Esophagus muscularis mucosa (tissue), 3 donors: ENCODE measurements around the gene TTYH1.

ENCODE experiments used
- CTCF ChIP-seq, 3 experiments: fragments of 200-600 bp in 2 of 3; fragments of 450-650 bp in 1 of 3; sonication (generic) in 2 of 3; IDR thresholded peaks; one replicate each; pipeline ENCODE4 v1.5.1; 2017 to 2019; ENCODE audit warnings: antibody characterized with exemption in 3 of 3, mild to moderate bottlenecking in 2 of 3, moderate library complexity in 1 of 3
- POLR2A ChIP-seq: fragments of 450-650 bp; IDR thresholded peaks from one replicate; pipeline ENCODE4 v1.6.1; 2017; ENCODE audit warnings: antibody characterized with exemption, moderate library complexity, mild to moderate bottlenecking, low read depth
- POLR2AphosphoS5 ChIP-seq, 2 donors: sonication (generic); formaldehyde crosslinking; IDR thresholded peaks; one replicate each; pipeline ENCODE4 v1.6.1; 2017; ENCODE audit warnings: antibody characterized with exemption in 2 of 2

- TF ChIP-seq CTCF (IDR thresholded peaks at IDR 0.05): no peak
- no peak for TF ChIP-seq POLR2AphosphoS5 (IDR thresholded peaks at IDR 0.05)
- TF ChIP-seq POLR2A: no peak
Observed at GRCh38 chr19:54473892-54474372, 58.7 kb downstream of the TTYH1 start.
